Tibial nerve (tissue), 4 donors: ENCODE results near the gene DSEL.

Experiments
- EP300 ChIP-seq, 2 donors: sonication (generic); formaldehyde crosslinking; IDR thresholded peaks; one replicate each; pipeline ENCODE4 v1.6.1; 2017; ENCODE audit warnings: antibody characterized with exemption in 2 of 2, mild to moderate bottlenecking in 1 of 2
- POLR2A ChIP-seq, 2 donors: fragments of 450-650 bp; IDR thresholded peaks; one replicate each; pipeline ENCODE4 v1.6.1; 2017; ENCODE audit warnings: antibody characterized with exemption in 2 of 2, mild to moderate bottlenecking in 2 of 2, moderate library complexity in 2 of 2
- TF ChIP-seq, protein P1 (sequence below), 5 experiments: fragments of 200-600 bp in 3 of 5; fragments of 450-650 bp in 2 of 5; sonication (generic) in 3 of 5; IDR thresholded peaks; one replicate each; pipeline ENCODE4 v1.5.1; 2016 to 2019; ENCODE audit warnings: antibody characterized with exemption in 5 of 5, mild to moderate bottlenecking in 3 of 5, moderate library complexity in 2 of 5

DNA sequence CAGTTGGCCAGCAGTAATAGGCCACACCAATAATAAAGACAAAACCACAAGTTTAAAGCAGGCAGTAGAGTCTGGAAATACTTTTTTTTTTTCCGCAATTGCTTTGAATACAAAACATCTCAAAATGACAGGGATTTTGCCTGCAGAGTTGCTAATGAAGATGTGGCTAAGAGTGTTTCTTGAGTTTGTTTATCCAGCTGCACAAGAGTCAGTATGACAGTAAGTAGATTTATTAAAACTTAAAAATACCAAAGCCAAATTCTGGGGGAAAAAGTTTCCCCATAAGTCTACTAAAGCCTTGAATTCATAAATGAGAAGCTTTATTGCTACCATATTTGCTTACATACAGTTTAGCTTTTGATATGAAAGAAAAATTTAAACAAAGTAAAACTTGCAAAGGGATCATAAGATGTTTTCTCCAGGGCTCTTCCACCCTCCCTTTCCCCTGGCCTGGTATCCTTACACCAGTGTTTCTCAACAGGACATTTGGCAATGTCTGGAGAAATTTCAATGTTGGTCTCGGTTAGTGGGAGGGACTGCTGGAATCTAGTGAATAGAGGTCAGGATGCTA lies 3.9 kb upstream of the DSEL start:
- TF ChIP-seq, protein P1, sequence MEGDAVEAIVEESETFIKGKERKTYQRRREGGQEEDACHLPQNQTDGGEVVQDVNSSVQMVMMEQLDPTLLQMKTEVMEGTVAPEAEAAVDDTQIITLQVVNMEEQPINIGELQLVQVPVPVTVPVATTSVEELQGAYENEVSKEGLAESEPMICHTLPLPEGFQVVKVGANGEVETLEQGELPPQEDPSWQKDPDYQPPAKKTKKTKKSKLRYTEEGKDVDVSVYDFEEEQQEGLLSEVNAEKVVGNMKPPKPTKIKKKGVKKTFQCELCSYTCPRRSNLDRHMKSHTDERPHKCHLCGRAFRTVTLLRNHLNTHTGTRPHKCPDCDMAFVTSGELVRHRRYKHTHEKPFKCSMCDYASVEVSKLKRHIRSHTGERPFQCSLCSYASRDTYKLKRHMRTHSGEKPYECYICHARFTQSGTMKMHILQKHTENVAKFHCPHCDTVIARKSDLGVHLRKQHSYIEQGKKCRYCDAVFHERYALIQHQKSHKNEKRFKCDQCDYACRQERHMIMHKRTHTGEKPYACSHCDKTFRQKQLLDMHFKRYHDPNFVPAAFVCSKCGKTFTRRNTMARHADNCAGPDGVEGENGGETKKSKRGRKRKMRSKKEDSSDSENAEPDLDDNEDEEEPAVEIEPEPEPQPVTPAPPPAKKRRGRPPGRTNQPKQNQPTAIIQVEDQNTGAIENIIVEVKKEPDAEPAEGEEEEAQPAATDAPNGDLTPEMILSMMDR (IDR thresholded peaks at IDR 0.05) = no peak
- TF ChIP-seq POLR2A (IDR thresholded peaks at IDR 0.05) = no peak
- peak; percentile 24 to 84 for TF ChIP-seq EP300 (IDR thresholded peaks at IDR 0.05)
